Smooth muscle cell (in vitro differentiated cells): ENCODE measurements around the gene FOXL2NB. TPM values are rescaled to one million over a fixed set of nuclear protein-coding genes. Genes with fewer than 3 reads are reported as not detected.

ENCODE experiments used
- DNase-seq: peaks from one replicate; lab custom pipeline; 2025; ENCODE audit not compliant: unreplicated experiment; lab: John Stamatoyannopoulos, UW
- H2AFZ ChIP-seq: fragments of 200-600 bp; sonication (generic); 2 replicates; pipeline ENCODE4 v1.6.0; 2016; ENCODE audit warnings: antibody characterized with exemption, low read depth, mild to moderate bottlenecking
- H3F3A ChIP-seq: fragments of 200-600 bp; sonication (generic); 2 replicates; pipeline ENCODE4 v1.6.0; 2017; ENCODE audit warnings: antibody characterized with exemption, low read depth
- H3K27ac ChIP-seq: fragments of 200-600 bp; sonication (generic); 2 replicates; pipeline ENCODE4 v1.5.1; 2016; ENCODE audit warnings: low read depth, mild to moderate bottlenecking
- H3K27me3 ChIP-seq: fragments of 200-600 bp; sonication (generic); 2 replicates; pipeline ENCODE4 v1.6.1; 2016; ENCODE audit warnings: low read depth, mild to moderate bottlenecking
- H3K36me3 ChIP-seq: fragments of 200-600 bp; sonication (generic); 2 replicates; pipeline ENCODE4 v1.5.1; 2016; ENCODE audit warnings: low read depth
- H3K4me1 ChIP-seq: fragments of 200-600 bp; sonication (generic); 2 replicates; pipeline ENCODE4 v1.5.1; 2016; ENCODE audit warnings: low read depth
- H3K4me2 ChIP-seq: fragments of 200-600 bp; sonication (generic); 2 replicates; pipeline ENCODE4 v1.6.0; 2016; ENCODE audit warnings: mild to moderate bottlenecking
- H3K4me3 ChIP-seq: fragments of 200-600 bp; sonication (generic); 2 replicates; pipeline ENCODE4 v1.5.1; 2016; ENCODE audit warnings: mild to moderate bottlenecking
- H3K79me2 ChIP-seq: fragments of 200-600 bp; sonication (generic); 2 replicates; pipeline ENCODE4 v1.6.0; 2016; ENCODE audit warnings: low read depth, mild to moderate bottlenecking
- H3K9ac ChIP-seq: fragments of 200-600 bp; sonication (generic); 2 replicates; pipeline ENCODE4 v1.6.0; 2016; ENCODE audit warnings: low read depth
- H3K9me3 ChIP-seq: fragments of 200-600 bp; sonication (generic); replicated peaks from 2 replicates; pipeline ENCODE4 v1.5.1; 2016; ENCODE audit warnings: low read depth
- H4K20me1 ChIP-seq: fragments of 200-600 bp; sonication (generic); 2 replicates; pipeline ENCODE4 v1.6.0; 2016; ENCODE audit warnings: low read depth
- CTCF ChIP-seq: fragments of 200-600 bp; sonication (generic); IDR thresholded peaks from 2 replicates; pipeline ENCODE4 v1.5.1; 2017; ENCODE audit warnings: borderline replicate concordance, mild to moderate bottlenecking, antibody characterized with exemption; ENCODE audit not compliant: insufficient read depth, poor library complexity, severe bottlenecking
- WGBS: methylation state at CpG from one replicate; pipeline ENCODE4 v1.1.7; 2016; ENCODE audit warnings: low lambda C conversion rate; 5-methylcytosine and 5-hydroxymethylcytosine counted together
- polyA plus RNA-seq: library from polyadenylated mRNA; unstranded; fragments of >200 nt; fragmentation: Nextera tagmentation; extraction: Ambion mirVana; gene quantifications from 2 replicates; pipeline ENCODE4 v1.2.1, GENCODE V29; 2016
- total RNA-seq: library from RNA; depleted of rRNA; stranded (reverse); fragments of >200 nt; gene quantifications from 2 replicates; pipeline ENCODE4 v1.2.3, GENCODE V29; 2014

The FOXL2NB gene
- total and polyA plus RNA-seq, 2 experiments from 2014 or later = not detected

- Histone ChIP-seq H3K79me2 (no peaks in the 10 kb centered on the region), H4K20me1 (no peaks in the 10 kb centered on the region), H3F3A (no peaks in the 10 kb centered on the region), H3K9ac (no peak overlapping the region), H3K27me3 (peaks cover 39% of the 10 kb centered on the region), H3K27ac (no peak overlapping the region), H3K36me3 (no peaks in the 10 kb centered on the region), H3K4me2 (no peak overlapping the region), H3K4me1 (no peaks in the 10 kb centered on the region), H3K4me3 (no peak overlapping the region), H3K9me3 (no peaks in the 10 kb centered on the region), H2AFZ (no peak overlapping the region)
- DNase-seq = no peak
- WGBS = 93% methylated on average over 29 of the region's 36 CpGs
- no peak for TF ChIP-seq CTCF
Observed at GRCh38 chr3:138960417-138960852, 13.4 kb downstream of the FOXL2NB start.

DNA sequence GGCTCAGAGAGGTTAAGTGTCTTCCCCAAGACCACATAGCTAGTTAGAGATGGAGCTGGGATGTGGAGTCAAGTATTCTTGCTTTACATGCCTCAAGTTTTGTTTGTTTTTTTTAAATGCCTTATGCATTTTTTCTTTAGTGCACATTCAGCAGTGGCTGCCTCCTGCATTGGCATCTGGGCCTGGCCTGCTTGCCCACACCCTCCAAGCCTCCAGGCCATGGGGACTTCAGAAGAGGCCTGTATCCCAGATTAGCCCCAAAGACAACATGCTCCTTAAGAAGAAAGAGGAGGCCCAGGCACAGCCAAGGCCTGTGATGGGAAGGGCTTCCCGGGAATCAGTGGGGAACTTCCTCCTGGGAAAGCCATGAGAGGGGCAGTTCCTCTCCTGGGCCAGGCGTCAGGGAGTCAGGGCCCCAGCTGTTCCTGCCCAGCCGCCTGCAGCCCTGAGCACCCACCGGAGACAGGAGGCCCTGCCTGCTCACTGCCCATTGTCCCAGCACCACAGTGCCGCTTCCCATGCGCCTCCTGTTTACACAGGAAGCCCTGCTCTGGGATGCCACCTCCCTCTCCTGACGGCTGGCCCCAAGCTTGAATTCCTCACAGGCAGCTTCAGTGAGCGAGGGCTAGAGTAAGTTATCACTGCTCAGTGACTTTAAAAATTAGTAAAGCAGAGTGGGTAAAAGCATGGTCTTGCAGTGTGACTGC, 16.0 kb downstream of the FOXL2NB start:
- Histone ChIP-seq H3K9ac (no peak overlapping the region), H3K27ac (no peak overlapping the region), H3K4me2 (no peak overlapping the region), H3K79me2 (no peaks in the 10 kb centered on the region), H3K27me3 (peaks cover 26% of the 10 kb centered on the region), H3K9me3 (no peaks in the 10 kb centered on the region), H2AFZ (no peak overlapping the region), H4K20me1 (no peaks in the 10 kb centered on the region), H3K4me3 (no peak overlapping the region), H3F3A (no peaks in the 10 kb centered on the region), H3K36me3 (no peaks in the 10 kb centered on the region), H3K4me1 (no peaks in the 10 kb centered on the region)
- DNase-seq = no peak
- no peak for TF ChIP-seq CTCF
- 86% methylated on average over 8 of the region's 8 CpGs for WGBS

GRCh38 chr3:138964264-138964663, 17.2 kb downstream of the FOXL2NB start:
- H3K4me1 ChIP-seq = no peaks in the 10 kb centered on the region
- no peak overlapping the region for H3K4me2 ChIP-seq
- no peak for DNase-seq
- no peaks in the 10 kb centered on the region for H3K9me3 ChIP-seq
- no peaks in the 10 kb centered on the region for H3K79me2 ChIP-seq
- no peak overlapping the region for H2AFZ ChIP-seq
- H3K27ac ChIP-seq = no peak overlapping the region
- no peaks in the 10 kb centered on the region for H3K36me3 ChIP-seq
- no peaks in the 10 kb centered on the region for H4K20me1 ChIP-seq
- no peak for TF ChIP-seq CTCF
- peaks cover 19% of the 10 kb centered on the region for H3K27me3 ChIP-seq
- no peak overlapping the region for H3K4me3 ChIP-seq
- 86% methylated on average over 2 of the region's 2 CpGs for WGBS
- H3K9ac ChIP-seq = no peak overlapping the region
- no peaks in the 10 kb centered on the region for H3F3A ChIP-seq

DNA sequence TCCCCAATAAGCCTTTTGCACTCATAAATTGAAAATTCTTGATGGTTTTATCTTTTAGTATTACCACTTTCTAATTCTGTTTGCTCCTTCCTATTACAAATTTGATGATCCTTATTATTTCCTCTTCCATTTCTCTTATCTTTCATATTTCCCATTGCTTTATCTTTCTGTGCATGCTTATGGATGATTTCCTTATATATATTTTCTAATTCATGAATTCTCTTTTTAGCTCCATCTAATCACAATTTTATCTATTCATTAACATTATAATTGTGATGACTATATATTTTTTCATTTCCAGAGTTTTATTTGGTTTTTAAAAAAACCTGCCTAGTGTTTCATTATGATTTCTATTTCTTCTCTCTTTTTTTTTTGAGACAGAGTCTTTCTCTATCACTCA, 17.9 kb downstream of the FOXL2NB start:
- no peaks in the 10 kb centered on the region for H3F3A ChIP-seq
- H3K4me2 ChIP-seq = no peak overlapping the region
- no peak overlapping the region for H2AFZ ChIP-seq
- H3K9me3 ChIP-seq = no peaks in the 10 kb centered on the region
- H3K4me3 ChIP-seq = no peak overlapping the region
- H3K9ac ChIP-seq = no peak overlapping the region
- no peaks in the 10 kb centered on the region for H4K20me1 ChIP-seq
- no peak overlapping the region for H3K27ac ChIP-seq
- H3K79me2 ChIP-seq = no peaks in the 10 kb centered on the region
- peaks cover 15% of the 10 kb centered on the region for H3K27me3 ChIP-seq
- DNase-seq = no peak
- H3K4me1 ChIP-seq = no peaks in the 10 kb centered on the region
- no peak for TF ChIP-seq CTCF
- H3K36me3 ChIP-seq = no peaks in the 10 kb centered on the region
